ENCODE data around the gene CINP. TPM values are rescaled to one million over a fixed set of nuclear protein-coding genes. Genes with fewer than 3 reads are reported as not detected.

The CINP gene
- total and polyA plus RNA-seq, 2 of the 8 experiments (the other 6 are each of a cell fraction or from before 2014, with no cell fraction given), result 47.8 to 51.6 TPM

GRCh38 chr14:102394717-102395375 is 32.2 kb upstream of the CINP start:
- H2BK20ac ChIP-seq (ENCODE audit: low read length), result no peak overlapping the region
- CTCF ChIA-PET (ENCODE audit: partially characterized antibody), result interaction anchor here (0.5 to 1.2 kb wide), 4 partner anchors 9 to 527 kb away, joined by 3 read pairs; no protein-coding TSS in a partner anchor
- H3K9ac ChIP-seq (replicated peaks in 1 of 4; ENCODE audit: extremely low read depth in 1 of 4, low read depth in 3 of 4, low read length in 3 of 4), result no peak overlapping the region
- WGBS, 2 experiments (ENCODE audit: extremely low coverage in 1 of 2, insufficient coverage in 1 of 2, insufficient read length in 1 of 2, insufficient replicate concordance in 2 of 2, low coverage in 1 of 2, low lambda C conversion rate in 2 of 2, missing lambda C conversion rate in 1 of 2), result 39% methylated on average over 9 of the region's 9 CpGs; no CpG with 5 or more reads in 1 of the 2 experiments
- H2AK5ac ChIP-seq (ENCODE audit: low read depth, low read length), result no peak overlapping the region; the same call in 1 of the 2 replicates
- H3K79me1 ChIP-seq (ENCODE audit: low read depth, low read length), result no peaks in the 10 kb centered on the region
- H2BK120ac ChIP-seq (replicated peaks; ENCODE audit: low read depth, low read length), result no peak overlapping the region
- H2AFZ ChIP-seq (ENCODE audit: low read length), result no peak overlapping the region
- no peaks in the 10 kb centered on the region for H3K23me2 ChIP-seq (ENCODE audit: low read depth, low read length)
- peak overlapping the region in 1 of 4 experiments; percentile 44; a peak in 2 of 8 replicates for H3K4me3 ChIP-seq (ENCODE audit: extremely low read depth in 1 of 4, insufficient read depth in 2 of 4, low read depth in 3 of 4, low read length in 4 of 4)
- H3K4ac ChIP-seq (replicated peaks; ENCODE audit: insufficient read length, low read depth, low read length), result no peak overlapping the region
- no peak overlapping the region for H2BK12ac ChIP-seq (ENCODE audit: low read depth, low read length)
- no peak overlapping the region for H4K8ac ChIP-seq (ENCODE audit: extremely low read depth, insufficient read depth, low read length)
- H3K79me2 ChIP-seq (ENCODE audit: control insufficient read depth in 1 of 2, insufficient read depth in 2 of 2, low read length in 2 of 2), result no peaks in the 10 kb centered on the region
- no peak overlapping the region for H3K23ac ChIP-seq (ENCODE audit: insufficient read length)
- TF ChIP-seq JUN (IDR thresholded peaks at IDR 0.05; ENCODE audit: low read depth, low read length) (no peak), NANOG (IDR thresholded peaks at IDR 0.05; ENCODE audit: insufficient read depth, low read depth, low read length, poor library complexity, severe bottlenecking) (peak; percentile 57), SIX5 (IDR thresholded peaks at IDR 0.05; ENCODE audit: low read depth, low read length) (no peak), GTF2F1 (IDR thresholded peaks at IDR 0.05; ENCODE audit: borderline replicate concordance, low read depth, low read length) (no peak), ASH2L (IDR thresholded peaks at IDR 0.05; ENCODE audit: low read length) (no peak), CHD1 (IDR thresholded peaks at IDR 0.05; ENCODE audit: low read depth, low read length) (no peak), SAP30 (IDR thresholded peaks at IDR 0.05; ENCODE audit: insufficient read depth, insufficient replicate concordance, low read length) (no peak), RXRA (IDR thresholded peaks at IDR 0.05; ENCODE audit: insufficient read depth, low read depth, low read length) (no peak), CEBPB (IDR thresholded peaks at IDR 0.05; ENCODE audit: low read depth, low read length) (peak; percentile 91), RNF2 (IDR thresholded peaks at IDR 0.05; ENCODE audit: borderline replicate concordance, low read depth, low read length, missing control alignments, poor library complexity, severe bottlenecking) (no peak), SP4 (IDR thresholded peaks at IDR 0.05; ENCODE audit: low read length) (no peak), ZNF274 (IDR thresholded peaks at IDR 0.05; ENCODE audit: borderline replicate concordance, extremely low read depth, low read length) (no peak)
- DNase-seq (ENCODE audit: low read depth in 1 of 2, low spot score in 2 of 2) (no peak), FAIRE-seq (peak; percentile 73)
- POLR2A ChIA-PET (ENCODE audit: partially characterized antibody), result interaction anchor here (0.5 to 1.1 kb wide), 2 partner anchors 78 to 307 kb away, joined by 3 read pairs; no protein-coding TSS in a partner anchor
- H4K91ac ChIP-seq (replicated peaks; ENCODE audit: insufficient read length, low read length), result no peak overlapping the region
- no peak overlapping the region for H2BK5ac ChIP-seq (ENCODE audit: low read depth, low read length)
- H3K56ac ChIP-seq (replicated peaks; ENCODE audit: insufficient read length, low read depth, low read length), result no peak overlapping the region
- H3K36me3 ChIP-seq (ENCODE audit: control insufficient read depth in 2 of 4, insufficient read depth in 4 of 4, low read length in 3 of 4), result peaks cover 0 to 2% (median 0%) of the 10 kb centered on the region in 4 experiments; a peak in 1 of 8 replicates
- no peak overlapping the region for H3K27ac ChIP-seq (ENCODE audit: low read depth, low read length)
- peaks cover 7 to 15% (median 11%) of the 10 kb centered on the region in 4 experiments; a peak in 4 of 7 replicates for H3K4me1 ChIP-seq (replicated peaks in 1 of 4; ENCODE audit: control insufficient read depth in 3 of 4, insufficient read depth in 4 of 4, low read length in 3 of 4)
- no peak overlapping the region for H2BK15ac ChIP-seq (ENCODE audit: low read length)
- H3K9me3 ChIP-seq (ENCODE audit: insufficient read depth in 2 of 2, low read depth in 1 of 2, low read length in 1 of 2), result no peaks in the 10 kb centered on the region
- no peaks in the 10 kb centered on the region for H4K20me1 ChIP-seq (replicated peaks in 1 of 2; ENCODE audit: control insufficient read depth in 1 of 2, insufficient read depth in 2 of 2, low read length in 2 of 2)
- no peak overlapping the region for H3K14ac ChIP-seq (ENCODE audit: insufficient read length)
- H3K18ac ChIP-seq (ENCODE audit: extremely low read depth, low read length), result no peak overlapping the region
- H3K27me3 ChIP-seq (replicated peaks in 1 of 4; ENCODE audit: control insufficient read depth in 3 of 4, extremely low read depth in 1 of 4, insufficient read depth in 3 of 4, low read length in 3 of 4), result no peaks in the 10 kb centered on the region
- no peak overlapping the region for H4K5ac ChIP-seq (ENCODE audit: insufficient read length, low read depth, low read length)
- peak overlapping the region; percentile 34 to 67 for H3K4me2 ChIP-seq (ENCODE audit: insufficient read depth in 1 of 2, low read depth in 2 of 2, low read length in 2 of 2)
